HepG2 (cell line): ENCODE results near the gene MDFI. TPM values are rescaled to one million over a fixed set of nuclear protein-coding genes. Genes with fewer than 3 reads are reported as not detected.

Experiments used
- ATAC-seq: fragments of 200-7000 bp; cut with Tn5 transposase; 3 replicates; pipeline ENCODE4 v1.9.1; 2020; ENCODE audit warnings: mild to moderate bottlenecking, moderate library complexity
- BruUV-seq: library from RNA; stranded (reverse); fragments of 400-500 nt; replicated peaks from 2 replicates; lab custom pipeline; 2021; lab: Mats Ljungman, UMichigan
- CTCF ChIA-PET: fragments of 300-600 bp; formaldehyde crosslinking; extraction: SDS; loops from one replicate; lab custom pipeline; 2021; ENCODE audit warnings: low total read pairs, inconsistent platforms, low intra/inter-chr PET ratio; lab: Yijun Ruan, JAX
- POLR2A ChIA-PET: fragments of 350-600 bp; sonication (Branson Sonifier 250); formaldehyde crosslinking; loops from one replicate; lab custom pipeline; 2020; ENCODE audit warnings: antibody characterized with exemption, inconsistent platforms; lab: Yijun Ruan, JAX
- DNase-seq: peaks from one replicate; pipeline ENCODE4 v3.0.0-alpha.2; 2015; ENCODE audit warnings: low spot score
- FAIRE-seq: peaks from 3 replicates; lab custom pipeline; 2011; peaks lifted over from hg19 to GRCh38; lab: Jason Lieb, UNC
- H2AFZ ChIP-seq: one replicate; pipeline ENCODE4 v1.6.1; 2011; ENCODE audit warnings: low read length, inconsistent platforms
- H3K27ac ChIP-seq: fragments of 300-600 bp; 3 replicates; pipeline ENCODE4 v1.8.0; 2011; ENCODE audit warnings: mixed run types, mild to moderate bottlenecking, mixed read lengths, low read length, inconsistent platforms; ENCODE audit not compliant: insufficient read depth; ENCODE audit errors: extremely low read length
- H3K27me3 ChIP-seq, 2 experiments: fragments of 200-600 bp in 1 of 2; 2 replicates in 1 of 2; 3 replicates in 1 of 2; pipeline versions ENCODE4 v1.6.0 to v1.8.0; 2011; ENCODE audit warnings: low read length in 2 of 2, mild to moderate bottlenecking in 2 of 2, moderate library complexity in 2 of 2, inconsistent platforms in 1 of 2; ENCODE audit not compliant: insufficient read depth in 2 of 2, control insufficient read depth in 1 of 2
- H3K36me3 ChIP-seq, 2 experiments: fragments of 200-600 bp in 1 of 2; replicated peaks in 1 of 2; 2 replicates in 1 of 2; 3 replicates in 1 of 2; pipeline versions ENCODE4 v1.5.1 to v1.8.0; 2011; ENCODE audit warnings: low read length in 2 of 2, inconsistent platforms in 1 of 2; ENCODE audit not compliant: insufficient read depth in 2 of 2, control insufficient read depth in 1 of 2
- H3K4me1 ChIP-seq: 2 replicates; pipeline ENCODE4 v1.5.1; 2012; ENCODE audit warnings: low read length, inconsistent platforms; ENCODE audit not compliant: insufficient read depth
- H3K4me2 ChIP-seq: 2 replicates; pipeline ENCODE4 v1.6.0; 2011; ENCODE audit warnings: low read depth, low read length, inconsistent platforms
- H3K4me3 ChIP-seq, 3 experiments: fragments of 200-600 bp in 1 of 3; sonication (generic), shearing (Covaris generic) in 1 of 3; replicated peaks in 1 of 3; 2 replicates each; pipeline ENCODE4 v1.5.1; 2011 to 2016; ENCODE audit warnings: low read length in 3 of 3, inconsistent platforms in 2 of 3, low read depth in 2 of 3, mild to moderate bottlenecking in 2 of 3, control low read depth in 1 of 3, mixed read lengths in 1 of 3; ENCODE audit not compliant: insufficient read depth in 1 of 3
- H3K79me2 ChIP-seq: one replicate; pipeline ENCODE4 v1.6.1; 2011; ENCODE audit warnings: low read length, inconsistent platforms; ENCODE audit not compliant: insufficient read depth
- H3K9ac ChIP-seq: 2 replicates; pipeline ENCODE4 v1.6.0; 2011; ENCODE audit warnings: mild to moderate bottlenecking, low read depth, low read length, inconsistent platforms; ENCODE audit not compliant: insufficient read depth
- H3K9me3 ChIP-seq: 2 replicates; pipeline ENCODE4 v1.5.1; 2012; ENCODE audit warnings: mild to moderate bottlenecking, low read length
- H4K20me1 ChIP-seq: 2 replicates; pipeline ENCODE4 v1.6.0; 2011; ENCODE audit warnings: inconsistent platforms, mild to moderate bottlenecking, low read length, moderate library complexity; ENCODE audit not compliant: insufficient read depth
- HOXD1 ChIP-seq: sonication (generic); formaldehyde crosslinking; IDR thresholded peaks from 2 replicates; pipeline ENCODE4 v1.5.0; 2020; ENCODE audit warnings: missing genetic modification reagents
- KDM2A ChIP-seq: sonication (generic); formaldehyde crosslinking; IDR thresholded peaks from 2 replicates; pipeline ENCODE4 v1.4.0; 2020; ENCODE audit warnings: low read depth, missing genetic modification reagents, borderline replicate concordance
- STAG1 ChIP-seq: sonication (generic); formaldehyde crosslinking; IDR thresholded peaks from 2 replicates; pipeline ENCODE4 v1.4.0; 2020; ENCODE audit warnings: missing genetic modification reagents
- TBL1XR1 ChIP-seq: fragments of 150-350 bp; IDR thresholded peaks from 2 replicates; pipeline ENCODE4 v1.6.1; 2014; ENCODE audit warnings: borderline replicate concordance, low read length; ENCODE audit not compliant: partially characterized antibody
- ZFP36 ChIP-seq: fragments of 150-350 bp; IDR thresholded peaks from 2 replicates; pipeline ENCODE4 v1.6.1; 2018; ENCODE audit warnings: borderline replicate concordance, low read length, low read depth; ENCODE audit not compliant: partially characterized antibody
- ZNF282 ChIP-seq: fragments of 450-650 bp; IDR thresholded peaks from 2 replicates; pipeline ENCODE4 v1.6.1; 2018; ENCODE audit not compliant: partially characterized antibody
- ZNF331 ChIP-seq: sonication (generic); formaldehyde crosslinking; IDR thresholded peaks from 2 replicates; pipeline ENCODE4 v1.4.0; 2020; ENCODE audit warnings: missing genetic modification reagents
- ZNF749 ChIP-seq: sonication (generic); formaldehyde crosslinking; IDR thresholded peaks from 2 replicates; pipeline ENCODE4 v1.8.0; 2022; ENCODE audit warnings: mild to moderate bottlenecking, missing genetic modification reagents, moderate library complexity, borderline replicate concordance
- WGBS: methylation state at CpG from one replicate; pipeline ENCODE4 v1.1.6; 2017; ENCODE audit warnings: low lambda C conversion rate; 5-methylcytosine and 5-hydroxymethylcytosine counted together
- in situ Hi-C: cut with HindIII; loops from 2 replicates; pipeline ENCODE4 v1.10.0; 2017; ENCODE audit warnings: low pct_unique_long_range_greater_than_20kb; ENCODE audit not compliant: extremely low pct_ligation_motif_present
- intact Hi-C: fragments of 100-400 bp; cut with micrococcal nuclease; formaldehyde crosslinking; loops from one replicate; pipeline ENCODE4 v1.10.0; 2022; ENCODE audit not compliant: unreplicated experiment
- microRNA-seq: library from miRNA; unstranded; fragments of <30 nt; microRNA quantifications from one replicate; pipeline ENCODE4, GENCODE V29; 2020
- polyA plus RNA-seq, 8 experiments: library from polyadenylated mRNA; depleted of rRNA in 3 of 8; stranded (reverse) in 7 of 8; unstranded in 1 of 8; fragments of >200 nt; fragmentation: Illumina TruSeq in 4 of 8; extraction: Trizol in 4 of 8; gene quantifications; 2 replicates each; pipeline versions ENCODE4 v1.2.1 to v1.2.3, GENCODE V29; 2011 to 2016; ENCODE audit warnings: low read depth in 4 of 8, missing spikeins in 1 of 8, mixed read lengths in 1 of 8; ENCODE audit not compliant: insufficient read depth in 1 of 8
- small RNA-seq, 3 experiments: library from RNA; depleted of rRNA; stranded (forward); fragments of <200 nt; gene quantifications; one replicate each; pipeline ENCODE3, GENCODE V24; 2012; ENCODE audit warnings: low read depth in 2 of 3, low replicate concordance in 1 of 3; ENCODE audit not compliant: insufficient read length in 3 of 3, insufficient read depth in 2 of 3
- total RNA-seq, 5 experiments: library from RNA; depleted of rRNA; stranded (reverse); fragments of >200 nt; fragmentation: Illumina TruSeq; extraction: Trizol; gene quantifications; 2 replicates each; pipeline ENCODE4 v1.2.3, GENCODE V29; 2016; ENCODE audit warnings: low read depth in 1 of 5
- TF ChIP-seq, protein P1 (sequence below): sonication (generic); formaldehyde crosslinking; IDR thresholded peaks from 2 replicates; pipeline ENCODE4; 2020; ENCODE audit warnings: missing genetic modification reagents, mild to moderate bottlenecking, borderline replicate concordance

MDFI gene
- total and polyA plus RNA-seq, 2 of the 13 experiments (the other 11 are each of a cell fraction or from before 2014, with no cell fraction given), result 0.28 TPM; not detected in 1

DNA sequence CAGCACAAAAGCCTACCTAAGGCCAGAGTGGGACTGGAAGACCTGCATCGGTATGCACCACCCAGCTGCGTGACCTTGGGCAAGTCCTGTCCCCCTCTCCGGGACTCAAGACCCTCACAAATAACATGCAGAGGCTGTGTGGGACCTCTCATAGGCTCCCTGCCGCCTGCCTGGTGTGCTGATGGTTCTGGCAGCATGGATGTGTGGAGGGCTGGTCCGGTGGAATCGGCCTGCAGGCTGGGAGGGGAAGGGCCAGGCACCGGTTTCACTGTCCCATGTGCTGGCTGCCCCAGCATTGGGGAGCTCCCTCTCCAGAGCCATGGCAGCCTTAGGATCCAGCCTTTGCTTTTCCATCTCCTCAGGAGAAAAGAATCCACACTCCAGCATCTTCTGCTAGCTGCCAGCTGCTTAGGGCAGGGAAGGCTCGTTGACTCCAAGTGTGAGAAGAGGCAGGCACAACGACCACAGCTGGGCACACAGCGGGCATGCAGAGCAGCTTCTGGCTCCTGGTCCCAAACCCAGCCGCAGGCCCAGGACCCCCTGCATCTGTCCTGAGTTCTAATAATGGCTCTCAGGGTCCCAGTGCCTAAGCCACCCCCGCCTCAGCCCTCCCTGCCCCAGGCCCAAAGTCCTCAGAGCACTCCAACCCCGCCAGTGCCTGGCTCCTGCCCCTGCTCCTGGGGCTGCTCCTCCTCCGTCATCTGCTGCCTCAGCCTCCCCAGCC lies 64.7 kb downstream of the MDFI start:
- BruUV-seq, result no TSS peak
- H3K9ac ChIP-seq, result no peak overlapping the region
- H3K4me3 ChIP-seq, result no peak overlapping the region
- FAIRE-seq (no peak), ATAC-seq (no peak), DNase-seq (no peak)
- H3K4me2 ChIP-seq, result no peak overlapping the region
- H4K20me1 ChIP-seq, result no peaks in the 10 kb centered on the region
- 87% methylated on average over 6 of the region's 14 CpGs for WGBS
- H3K79me2 ChIP-seq, result no peaks in the 10 kb centered on the region
- ChIA-PET CTCF (no interaction called here), POLR2A (no interaction called here)
- peaks cover 0 to 5% of the 10 kb centered on the region in 2 experiments; a peak in 2 of 5 replicates for H3K36me3 ChIP-seq
- H3K4me1 ChIP-seq, result peaks cover 18% of the 10 kb centered on the region
- intact Hi-C loops, result no loop called here
- no peak overlapping the region for H3K27ac ChIP-seq
- no peaks in the 10 kb centered on the region for H3K27me3 ChIP-seq
- in situ Hi-C loops, result no loop called here
- no peak for TF ChIP-seq ZNF749
- TF ChIP-seq ZNF282, result no peak
- TF ChIP-seq, protein P1, sequence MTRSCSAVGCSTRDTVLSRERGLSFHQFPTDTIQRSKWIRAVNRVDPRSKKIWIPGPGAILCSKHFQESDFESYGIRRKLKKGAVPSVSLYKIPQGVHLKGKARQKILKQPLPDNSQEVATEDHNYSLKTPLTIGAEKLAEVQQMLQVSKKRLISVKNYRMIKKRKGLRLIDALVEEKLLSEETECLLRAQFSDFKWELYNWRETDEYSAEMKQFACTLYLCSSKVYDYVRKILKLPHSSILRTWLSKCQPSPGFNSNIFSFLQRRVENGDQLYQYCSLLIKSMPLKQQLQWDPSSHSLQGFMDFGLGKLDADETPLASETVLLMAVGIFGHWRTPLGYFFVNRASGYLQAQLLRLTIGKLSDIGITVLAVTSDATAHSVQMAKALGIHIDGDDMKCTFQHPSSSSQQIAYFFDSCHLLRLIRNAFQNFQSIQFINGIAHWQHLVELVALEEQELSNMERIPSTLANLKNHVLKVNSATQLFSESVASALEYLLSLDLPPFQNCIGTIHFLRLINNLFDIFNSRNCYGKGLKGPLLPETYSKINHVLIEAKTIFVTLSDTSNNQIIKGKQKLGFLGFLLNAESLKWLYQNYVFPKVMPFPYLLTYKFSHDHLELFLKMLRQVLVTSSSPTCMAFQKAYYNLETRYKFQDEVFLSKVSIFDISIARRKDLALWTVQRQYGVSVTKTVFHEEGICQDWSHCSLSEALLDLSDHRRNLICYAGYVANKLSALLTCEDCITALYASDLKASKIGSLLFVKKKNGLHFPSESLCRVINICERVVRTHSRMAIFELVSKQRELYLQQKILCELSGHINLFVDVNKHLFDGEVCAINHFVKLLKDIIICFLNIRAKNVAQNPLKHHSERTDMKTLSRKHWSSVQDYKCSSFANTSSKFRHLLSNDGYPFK (CRISPR knock-in tag), result no peak
- no peak for TF ChIP-seq STAG1
- TF ChIP-seq KDM2A (CRISPR knock-in tag), result no peak
- no peak for TF ChIP-seq ZFP36
- TF ChIP-seq HOXD1 (CRISPR knock-in tag), result no peak
- TF ChIP-seq TBL1XR1, result no peak
- TF ChIP-seq ZNF331 (CRISPR knock-in tag), result no peak
- H3K9me3 ChIP-seq, result no peaks in the 10 kb centered on the region
- no peak overlapping the region for H2AFZ ChIP-seq

Small RNA genes within 50 kb of the gene (microRNA-seq; reads per million reads assigned to microRNA genes)
- not detected for gene MIR4641

Small RNA genes within 50 kb of the gene (small RNA-seq; reads per million reads assigned to genes)
- gene MIR4641, result 0 to 0.97 (median 0) reads per million in 3 experiments

Other genes with a start within 250 kb of the MDFI start
- 11.0 TPM in 2 replicates for gene FOXP4, start 92.1 kb upstream of the MDFI start, total RNA-seq (2016; rRNA removed; fragmentation: Illumina TruSeq; extraction: Trizol)
- gene FOXP4, start 92.1 kb upstream of the MDFI start, polyA plus RNA-seq (2011; rRNA removed), result 12.4 and 15.9 TPM in 2 replicates
- gene TFEB, start 97.1 kb downstream of the MDFI start, total RNA-seq (2016; rRNA removed; fragmentation: Illumina TruSeq; extraction: Trizol), result 12.8 and 13.3 TPM in 2 replicates
- 18.7 and 21.6 TPM in 2 replicates for gene TFEB, start 97.1 kb downstream of the MDFI start, polyA plus RNA-seq (2011; rRNA removed)
- gene PGC, start 108.9 kb downstream of the MDFI start, total RNA-seq (2016; rRNA removed; fragmentation: Illumina TruSeq; extraction: Trizol), result 225 and 502 TPM in 2 replicates
- 397 and 426 TPM in 2 replicates for gene PGC, start 108.9 kb downstream of the MDFI start, polyA plus RNA-seq (2011; rRNA removed)
- gene FRS3, start 141.4 kb downstream of the MDFI start, total RNA-seq (2016; rRNA removed; fragmentation: Illumina TruSeq; extraction: Trizol), result 1.5 and 3.0 TPM in 2 replicates
- 7.1 and 7.4 TPM in 2 replicates for gene FRS3, start 141.4 kb downstream of the MDFI start, polyA plus RNA-seq (2011; rRNA removed)
- 1.2 TPM in 1 of 2 replicates, not detected in the other for gene PRICKLE4, start 142.3 kb downstream of the MDFI start, total RNA-seq (2016; rRNA removed; fragmentation: Illumina TruSeq; extraction: Trizol)
- gene PRICKLE4, start 142.3 kb downstream of the MDFI start, polyA plus RNA-seq (2011; rRNA removed), result 0.74 and 0.92 TPM in 2 replicates
- 321 and 480 TPM in 2 replicates for gene TOMM6, start 149.2 kb downstream of the MDFI start, total RNA-seq (2016; rRNA removed; fragmentation: Illumina TruSeq; extraction: Trizol)
- gene TOMM6, start 149.2 kb downstream of the MDFI start, polyA plus RNA-seq (2011; rRNA removed), result 253 and 320 TPM in 2 replicates